PC-9 (cell line): ENCODE results near the gene ABHD18.

Experiments
- CTCF ChIP-seq: fragments of 200-600 bp; sonication (generic); conservative IDR thresholded peaks from 2 replicates; pipeline ENCODE4 v1.6.1; 2017; ENCODE audit warnings: mixed run types, antibody characterized with exemption, mild to moderate bottlenecking, moderate library complexity
- EZH2 ChIP-seq: fragments of 200-600 bp; sonication (generic); IDR thresholded peaks from 2 replicates; pipeline ENCODE4 v1.8.0; 2017; ENCODE audit warnings: antibody characterized with exemption, low read depth

- no peak for TF ChIP-seq CTCF
- no peak for TF ChIP-seq EZH2
Measured at GRCh38 chr4:127982445-127982844, 17.2 kb downstream of the ABHD18 start.
